HG02798 (cell line): ENCODE data around the gene STARD3.

Experiments
- ATAC-seq: cut with Tn5 transposase; IDR thresholded peaks from one replicate; pipeline ENCODE4 v1.9.1; 2021; ENCODE audit warnings: mild to moderate bottlenecking; ENCODE audit not compliant: unreplicated experiment, poor library complexity

STARD3 gene

DNA sequence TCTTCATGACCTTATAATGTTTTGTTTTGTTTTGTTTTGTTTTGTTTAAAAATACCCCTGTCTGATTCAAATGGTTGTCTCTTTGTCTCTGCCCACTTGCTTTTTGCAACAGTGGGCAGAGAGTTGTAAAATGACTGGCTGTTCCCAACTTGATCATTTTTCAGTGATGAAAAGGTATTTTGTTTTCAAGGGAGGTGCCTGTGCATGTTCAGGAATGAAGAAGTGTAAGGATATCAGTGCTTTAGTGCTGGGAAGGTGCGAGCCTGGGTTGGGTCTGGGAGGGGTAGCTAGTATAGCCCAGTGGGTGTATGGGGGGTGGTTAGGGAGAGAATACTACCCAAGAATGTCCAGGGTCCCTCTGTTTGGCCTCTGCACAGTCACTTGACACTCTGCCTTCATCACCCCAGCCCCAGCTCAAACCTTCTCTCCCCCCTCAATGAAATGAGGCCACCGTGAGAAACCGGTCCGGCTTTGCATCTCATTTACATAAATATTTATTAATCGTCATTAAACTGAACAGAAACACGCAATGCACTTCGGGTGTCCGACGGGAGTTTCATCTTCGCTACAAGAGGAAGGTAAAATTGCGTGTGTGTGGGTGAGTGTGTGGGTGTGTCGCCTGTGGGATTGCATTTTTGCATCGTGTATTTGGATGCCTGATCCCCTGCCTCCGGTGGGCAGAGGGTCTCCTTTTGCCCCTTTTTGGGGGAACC is 33.5 kb upstream of the STARD3 start:
- no peak for ATAC-seq

DNA sequence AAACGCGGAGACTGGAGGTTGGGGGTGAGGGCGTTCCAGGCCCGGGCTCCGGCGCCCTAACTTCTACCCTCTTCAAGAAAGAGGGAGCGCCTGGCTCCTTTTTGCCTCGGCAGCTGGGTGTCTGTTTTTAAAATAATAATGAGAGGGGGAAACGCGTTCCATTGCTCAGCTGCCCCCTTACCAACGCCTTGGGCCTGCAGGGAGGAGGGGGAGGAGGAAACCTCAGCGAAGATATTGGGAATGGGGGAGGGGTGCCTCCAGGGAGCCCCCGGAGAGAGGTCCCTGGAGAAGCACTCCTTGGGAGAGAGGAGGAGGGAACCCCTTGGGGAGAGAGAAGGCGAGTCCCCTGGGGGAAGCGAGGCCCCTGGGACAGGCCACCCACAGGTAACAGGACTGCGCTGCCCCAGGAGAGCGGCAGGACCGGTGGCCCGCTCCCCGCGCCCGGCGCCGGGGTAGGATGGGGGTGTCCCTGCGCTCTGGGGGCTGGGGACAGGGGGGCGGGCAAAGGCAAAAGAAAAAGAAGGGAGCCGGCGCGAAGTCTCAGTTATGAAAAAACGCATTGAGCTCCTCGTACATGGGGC is 31.9 kb upstream of the STARD3 start:
- no peak for ATAC-seq

DNA sequence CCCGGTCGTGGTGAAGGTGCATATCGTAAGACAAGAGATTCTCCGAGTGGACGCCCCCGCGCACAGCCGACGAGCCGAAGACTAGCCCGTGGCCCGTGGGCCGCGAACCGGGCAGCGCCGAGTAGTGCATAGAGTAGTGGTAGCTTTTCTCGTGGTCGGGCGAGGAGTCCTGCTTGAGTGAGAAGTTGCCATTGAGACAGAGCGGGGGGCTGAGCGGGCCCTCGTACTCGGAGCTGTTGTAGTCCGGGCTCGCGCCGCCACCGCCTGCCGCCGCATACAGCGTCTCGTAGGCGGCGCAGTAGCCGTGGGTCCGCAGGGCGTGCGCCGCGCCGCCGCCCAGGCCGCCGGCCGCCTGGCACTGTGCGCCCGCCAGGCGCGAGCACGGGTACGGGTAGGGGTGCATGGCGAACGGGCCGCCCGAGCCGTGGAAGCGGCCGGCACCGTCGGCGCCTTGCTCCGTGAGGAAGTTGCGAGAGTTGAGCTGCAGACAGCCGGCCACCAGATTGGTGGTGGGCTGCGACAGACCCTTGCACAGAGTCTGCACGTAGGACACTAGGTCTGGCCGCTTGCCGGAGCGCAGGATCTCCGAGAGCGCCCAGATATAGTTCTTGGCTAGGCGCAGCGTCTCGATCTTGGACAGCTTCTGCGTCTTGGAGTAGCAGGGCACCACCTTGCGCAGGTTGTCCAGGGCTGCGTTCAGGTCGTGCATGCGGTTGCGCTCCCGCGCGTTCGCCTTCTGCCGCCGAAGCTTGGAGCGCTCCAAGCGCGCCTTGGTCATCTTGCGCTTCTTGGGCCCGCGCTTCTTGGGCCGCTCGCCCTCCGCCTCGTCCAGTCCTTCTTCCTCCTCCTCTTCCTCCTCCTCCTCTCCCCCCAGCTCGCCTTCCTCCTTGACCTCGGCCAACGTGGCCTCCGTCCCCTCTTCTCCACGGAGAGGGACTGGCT is 31.2 kb upstream of the STARD3 start:
- ATAC-seq, result no peak

DNA sequence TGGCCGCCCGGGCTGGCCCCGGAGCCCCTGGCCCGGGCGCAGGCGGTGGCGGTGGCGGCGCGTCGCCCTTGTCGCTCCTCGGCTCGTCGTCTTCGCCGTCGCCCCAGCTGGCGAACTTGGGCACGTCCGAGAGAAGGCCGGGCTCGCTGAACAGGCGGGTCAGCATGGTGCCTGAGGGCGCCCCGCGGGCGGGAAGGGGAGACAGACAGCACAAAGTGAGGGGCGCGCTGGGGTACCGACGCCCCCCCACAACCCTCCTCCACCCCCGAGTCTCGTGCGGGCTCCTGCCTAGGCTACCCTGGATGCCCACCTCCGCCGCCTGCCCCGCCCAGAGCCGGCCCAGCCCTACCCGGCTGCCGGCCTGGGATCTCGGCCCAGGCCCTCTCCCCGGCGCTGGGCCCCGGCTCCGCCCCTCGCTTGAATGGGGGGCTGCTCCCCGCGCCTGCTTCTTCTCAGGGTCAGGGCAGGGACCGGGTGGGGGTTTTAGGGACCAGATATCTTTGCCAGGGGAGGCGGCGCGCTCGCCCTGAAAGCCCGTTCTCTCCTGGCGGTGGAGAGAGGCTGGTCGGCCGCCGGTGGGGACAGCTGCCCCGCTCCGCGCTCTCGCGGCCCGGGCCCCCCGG is 30.4 kb upstream of the STARD3 start:
- ATAC-seq, result no peak

DNA sequence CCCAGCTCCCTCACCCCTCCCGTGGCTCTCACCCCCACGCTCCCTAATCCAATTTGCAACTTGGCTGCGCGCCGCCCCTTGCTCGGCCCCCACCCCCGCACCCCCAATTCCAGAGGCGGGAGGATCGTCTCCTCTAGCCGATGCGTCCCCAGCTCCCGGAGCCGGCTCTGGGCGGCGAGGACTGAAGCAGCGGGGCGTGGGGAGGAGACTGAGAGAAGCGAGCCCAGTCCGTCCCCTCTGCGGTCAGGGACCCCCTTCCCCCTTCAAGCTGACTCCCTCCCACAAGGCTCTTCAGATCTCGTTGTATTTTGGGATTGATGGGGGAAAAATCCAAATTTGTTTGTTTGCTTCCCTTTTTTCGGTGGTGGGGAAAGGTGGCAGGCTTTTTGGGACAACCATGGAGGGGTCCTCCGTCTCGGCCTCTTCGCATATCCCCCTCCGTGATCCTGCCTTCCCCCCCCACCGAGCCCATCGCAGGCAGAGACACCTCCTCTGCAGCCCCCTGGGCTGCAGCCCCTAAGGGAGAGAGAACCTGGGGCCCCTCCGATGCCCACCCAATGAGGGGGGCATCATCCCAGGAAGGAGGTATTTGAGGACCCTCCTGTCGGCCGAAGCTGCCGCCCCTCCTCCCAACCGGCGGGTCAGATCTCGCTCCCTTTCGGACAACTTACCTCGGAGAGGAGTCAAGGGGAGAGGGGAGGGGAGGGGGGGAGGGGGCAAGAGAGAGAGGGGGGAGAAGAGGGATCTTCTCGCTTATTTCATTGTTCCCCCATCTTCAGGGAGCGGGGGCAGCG is 29.7 kb upstream of the STARD3 start:
- ATAC-seq, result no peak

DNA sequence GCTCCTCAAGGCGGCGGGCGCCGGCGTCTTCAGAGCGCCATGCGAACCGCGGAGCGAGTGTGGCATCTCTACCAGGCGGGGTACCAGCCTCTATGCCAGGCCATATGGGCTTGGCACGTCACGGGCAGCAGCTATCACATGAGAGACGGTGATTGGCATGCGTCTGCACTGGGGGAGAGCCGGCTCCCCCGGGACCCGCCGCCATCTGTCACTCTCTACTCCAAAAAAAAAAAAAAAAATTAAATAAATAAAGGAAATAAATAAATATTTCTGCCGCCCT is 29.2 kb upstream of the STARD3 start, which contains the start of gene NEUROD2:
Gene NEUROD2 (minus strand): TSS at position 70 of the 280 bp plus-strand sequence. CDS start 1,321 bp downstream, outside the sequence.
- ATAC-seq, result no peak

DNA sequence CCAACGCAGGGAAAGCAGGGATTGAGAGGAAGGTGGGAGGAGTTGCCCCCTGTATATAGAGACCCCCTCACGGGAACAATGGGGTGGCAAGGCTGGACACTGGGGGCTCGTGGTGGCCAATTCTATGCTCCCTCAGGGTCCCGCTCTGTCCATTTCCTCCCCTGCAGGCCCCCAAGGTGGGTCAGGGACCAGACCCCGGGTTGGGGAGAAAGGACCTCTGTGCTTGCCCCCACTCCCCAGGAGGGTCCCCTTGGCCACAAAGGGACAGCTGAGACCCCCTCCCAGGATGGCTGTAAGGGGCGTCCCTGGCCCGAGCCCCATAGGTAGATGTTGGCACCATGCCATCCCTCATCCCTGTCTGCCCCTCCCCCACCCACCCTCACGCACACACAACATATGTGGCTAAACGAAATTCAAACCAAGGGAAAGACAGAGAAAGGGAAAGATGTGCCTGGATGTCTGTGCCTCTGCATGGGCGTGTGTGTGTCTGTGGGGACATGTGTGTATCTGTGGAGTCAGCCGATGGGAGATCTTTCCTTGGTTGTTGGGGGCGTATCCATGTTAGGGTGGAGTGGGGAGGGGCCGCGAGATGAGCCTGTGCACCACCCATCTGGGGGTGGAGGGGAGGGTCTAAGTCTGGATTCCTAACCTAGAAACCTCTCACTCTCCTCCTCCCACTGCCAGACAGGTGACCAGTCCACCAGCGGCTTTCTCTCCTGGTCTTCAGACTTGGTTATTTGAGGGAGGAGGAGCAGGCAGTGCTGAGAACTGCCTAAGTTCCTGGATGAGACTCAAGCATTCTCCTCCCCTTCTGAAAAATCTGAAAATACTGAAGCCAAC is 28.6 kb upstream of the STARD3 start:
- ATAC-seq, result no peak

DNA sequence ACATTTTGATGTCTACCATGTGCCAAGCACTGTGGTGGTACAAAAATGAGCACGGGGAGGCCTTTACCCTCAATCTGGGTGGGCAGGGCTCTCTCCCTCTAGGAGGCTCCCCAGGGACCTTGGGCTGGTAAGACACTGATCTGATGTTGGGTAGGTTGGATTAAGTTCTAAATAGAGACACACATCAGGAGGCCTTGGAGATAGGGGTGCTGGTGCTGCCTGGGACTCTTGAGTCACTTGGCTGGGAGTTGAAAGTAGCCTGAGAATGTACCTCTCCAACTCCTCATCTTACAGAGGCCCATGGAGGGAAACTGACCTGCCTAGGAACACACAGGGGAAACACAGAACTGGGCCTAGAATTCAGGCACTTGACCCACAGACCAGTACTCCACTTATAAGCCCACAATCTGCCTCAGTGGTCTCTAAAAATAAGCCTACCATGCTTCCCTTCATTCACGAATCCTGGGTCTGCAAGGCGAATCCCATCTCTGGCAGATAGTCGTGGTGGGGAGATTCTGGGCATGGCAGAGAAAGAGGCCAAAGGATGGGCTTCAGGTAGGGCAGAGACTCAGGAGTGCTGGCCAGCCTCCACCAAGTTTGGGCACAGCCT is 27.4 kb upstream of the STARD3 start:
- no peak for ATAC-seq

DNA sequence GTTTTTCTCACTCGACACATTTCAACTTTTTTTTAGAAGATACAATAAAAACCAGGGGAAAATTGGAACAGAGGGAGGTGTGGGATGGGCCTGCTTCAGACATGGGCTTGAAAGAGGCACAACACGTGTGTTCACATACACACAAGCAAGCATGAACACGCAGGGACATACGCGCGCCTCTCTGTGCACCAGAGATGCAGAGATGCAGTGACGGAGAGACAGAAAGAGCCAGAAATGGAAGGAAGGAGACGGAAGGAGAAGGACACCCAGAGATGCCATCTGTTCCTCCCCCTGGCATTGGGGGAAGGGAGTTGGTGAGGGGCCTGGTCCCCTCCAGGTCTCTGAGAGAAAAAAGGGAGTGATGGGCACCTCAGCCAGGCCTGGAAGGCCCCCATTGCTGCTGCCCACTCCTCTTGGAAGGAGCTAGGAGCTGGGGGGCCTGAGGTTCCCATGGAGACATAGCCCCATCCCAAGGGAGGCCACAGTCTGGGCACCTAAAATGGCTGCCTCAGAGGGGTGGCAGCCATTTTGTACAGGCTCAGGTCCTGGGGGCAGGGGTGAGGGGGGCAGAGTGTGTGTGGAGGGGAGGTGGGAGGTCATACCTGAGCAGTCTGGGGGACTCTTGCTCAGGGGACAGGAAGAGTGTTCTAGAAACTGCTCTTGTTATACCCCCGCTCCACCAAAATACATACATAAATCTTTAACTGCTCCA is 25.4 kb upstream of the STARD3 start:
- ATAC-seq, result no peak

DNA sequence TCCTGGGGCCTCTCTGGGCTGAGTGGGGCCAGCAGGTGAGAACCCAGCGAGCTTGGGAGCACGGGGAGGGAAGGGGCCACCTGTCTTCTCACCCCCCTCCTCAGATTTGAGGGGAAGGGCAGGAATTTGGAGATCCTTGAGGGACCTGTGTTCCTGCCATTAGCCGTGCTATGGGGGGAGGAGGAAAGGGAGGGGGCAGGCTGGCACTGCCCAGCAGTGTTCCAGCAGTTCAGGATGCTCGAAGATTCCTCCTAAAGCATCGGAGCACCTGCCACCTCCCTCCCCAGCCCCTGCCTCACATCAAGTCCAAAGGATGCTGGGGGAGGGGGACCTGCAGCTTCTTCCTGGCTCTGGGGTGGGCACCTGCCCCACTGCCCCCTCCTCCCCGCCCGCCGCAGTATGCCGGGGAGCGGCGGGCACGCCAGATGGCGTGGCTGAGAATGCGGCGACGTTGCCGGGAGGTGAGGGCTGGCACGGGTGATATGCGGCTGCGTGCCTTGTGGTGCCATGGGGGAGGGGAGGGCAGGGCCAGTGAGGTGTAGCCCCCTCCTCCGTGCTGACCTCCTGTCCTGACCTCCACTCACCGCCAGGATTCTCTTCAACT is 24.6 kb upstream of the STARD3 start:
- ATAC-seq, result no peak

DNA sequence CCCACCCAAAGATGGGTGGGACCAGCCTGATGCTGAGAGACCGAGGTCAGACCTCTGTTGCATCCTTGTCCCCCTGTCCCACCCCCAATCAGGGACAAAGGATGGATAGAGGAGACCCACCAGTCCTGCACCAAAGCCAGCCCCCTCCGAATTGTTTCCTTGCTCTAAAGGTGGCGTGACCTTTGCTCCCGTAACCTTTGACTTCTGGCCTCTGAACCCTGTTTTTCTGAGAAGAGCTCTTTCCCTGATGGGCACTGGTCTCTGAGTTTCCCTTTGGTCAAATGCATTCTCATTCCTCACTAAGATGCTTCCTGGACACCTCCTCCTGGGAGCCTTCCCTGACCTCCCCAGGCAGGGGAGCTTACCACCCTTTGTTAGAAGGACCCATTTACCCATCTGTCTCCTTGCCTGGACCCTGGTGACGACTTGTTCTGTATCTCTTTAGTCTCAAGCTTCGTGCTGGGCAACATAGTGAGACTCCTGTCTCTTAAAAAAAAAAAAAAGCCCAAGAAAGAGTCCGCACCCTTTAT is 23.9 kb upstream of the STARD3 start:
- ATAC-seq, result no peak

DNA sequence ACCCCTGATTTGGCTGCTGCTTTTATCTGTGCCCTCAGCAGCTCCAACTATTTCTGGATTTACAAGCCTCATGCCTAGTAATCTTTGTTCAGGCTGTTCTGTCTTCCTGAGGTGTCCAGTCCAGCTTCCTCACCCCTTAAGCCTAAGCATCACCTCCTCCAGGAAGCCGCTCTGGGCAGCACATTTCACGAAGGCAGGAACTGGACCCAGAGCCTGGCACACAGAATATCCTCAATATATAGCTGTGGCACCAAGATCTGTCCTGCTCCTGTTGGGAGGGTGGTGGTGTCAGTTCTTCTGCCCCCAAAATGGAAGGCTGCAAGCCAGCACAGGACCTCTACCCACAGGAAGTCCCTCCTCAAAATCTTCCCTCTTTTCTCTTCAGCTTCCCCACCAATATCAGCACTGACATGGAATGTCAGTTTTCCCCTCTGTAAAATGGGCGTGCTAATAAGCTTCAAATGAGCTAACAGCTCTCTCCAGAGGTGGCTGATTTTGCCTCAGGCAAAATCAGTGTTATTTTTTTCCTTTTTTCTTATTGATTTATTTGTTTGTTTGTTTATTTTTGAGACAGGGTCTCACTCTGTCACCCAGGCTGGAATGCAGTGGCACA is 22.3 kb upstream of the STARD3 start:
- ATAC-seq, result no peak

DNA sequence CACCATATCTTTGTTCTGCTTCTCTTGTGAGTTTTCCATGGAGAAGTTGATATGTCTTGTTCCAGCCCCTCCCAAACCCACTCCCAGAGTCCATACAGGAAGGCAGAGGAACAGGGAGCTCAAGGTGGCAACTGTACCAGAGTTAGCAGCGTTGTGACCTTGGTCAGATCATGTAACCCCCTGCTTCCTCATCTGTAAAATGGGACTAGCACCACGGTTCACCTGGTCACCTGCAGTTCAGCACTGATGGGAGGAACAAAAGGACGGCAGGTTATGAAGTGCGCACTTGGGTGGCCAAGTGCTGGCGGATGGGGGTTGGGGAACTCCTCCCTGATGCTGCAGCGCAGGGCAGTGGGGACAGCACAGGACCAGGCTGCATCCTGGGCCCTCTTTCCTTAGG is 21.5 kb upstream of the STARD3 start:
- ATAC-seq, result no peak

DNA sequence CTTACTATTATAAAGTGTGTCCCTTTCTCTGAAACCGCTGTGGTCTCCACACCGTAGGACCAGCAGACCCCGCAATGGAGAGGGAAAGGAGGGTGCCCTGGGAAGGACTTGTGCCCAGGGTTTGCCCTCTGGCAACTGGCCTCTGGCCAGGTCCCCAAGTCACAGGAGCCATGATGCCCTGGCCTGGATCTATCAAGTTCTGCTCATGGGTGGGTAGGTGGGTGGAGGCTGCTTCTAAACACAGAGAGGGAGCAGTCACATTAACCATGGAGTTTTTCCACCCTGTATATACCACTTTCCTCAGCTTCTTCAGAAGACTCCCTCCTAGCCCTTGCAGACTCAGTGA is 19.9 kb upstream of the STARD3 start:
- ATAC-seq, result no peak

DNA sequence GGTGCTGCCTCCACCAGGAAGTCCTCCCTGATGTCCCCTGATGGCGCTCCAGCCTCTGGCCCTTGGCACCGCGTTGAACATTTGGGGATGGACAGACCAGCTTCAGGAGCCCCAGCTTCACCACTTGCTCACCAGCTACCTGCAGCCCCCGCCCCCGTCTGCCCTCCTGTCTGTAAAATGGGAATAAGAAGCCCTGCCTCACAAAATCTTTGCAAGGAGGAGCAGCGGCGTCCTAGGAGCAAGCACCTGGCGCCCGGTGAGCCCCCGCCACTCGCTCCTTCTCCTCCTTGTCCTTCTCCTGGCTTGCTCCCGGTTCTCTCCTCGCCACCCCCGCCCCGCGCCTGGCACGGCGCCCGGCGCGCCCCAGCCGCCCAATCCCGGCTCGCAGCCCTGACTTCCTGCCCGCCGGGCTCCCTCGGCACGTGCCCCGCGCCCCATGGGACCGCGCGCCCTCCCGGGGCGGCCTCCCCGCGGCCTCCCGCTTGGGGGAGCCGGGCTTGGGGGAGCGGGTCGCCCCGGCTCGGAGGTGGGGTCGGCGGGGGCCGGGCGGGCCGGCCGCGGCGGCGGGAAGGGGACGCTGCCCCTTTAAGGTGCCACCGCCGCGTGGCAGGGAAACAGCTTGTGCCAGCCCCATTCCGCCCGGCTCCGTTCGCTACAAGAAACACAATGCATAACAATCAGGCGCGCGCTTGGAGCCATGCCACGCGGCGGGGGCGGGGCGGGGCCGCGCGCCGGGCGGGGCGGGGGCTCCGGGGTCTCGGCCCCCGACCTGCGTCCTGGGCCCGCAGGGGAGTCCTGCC is 19.3 kb upstream of the STARD3 start:
- ATAC-seq, result no peak

DNA sequence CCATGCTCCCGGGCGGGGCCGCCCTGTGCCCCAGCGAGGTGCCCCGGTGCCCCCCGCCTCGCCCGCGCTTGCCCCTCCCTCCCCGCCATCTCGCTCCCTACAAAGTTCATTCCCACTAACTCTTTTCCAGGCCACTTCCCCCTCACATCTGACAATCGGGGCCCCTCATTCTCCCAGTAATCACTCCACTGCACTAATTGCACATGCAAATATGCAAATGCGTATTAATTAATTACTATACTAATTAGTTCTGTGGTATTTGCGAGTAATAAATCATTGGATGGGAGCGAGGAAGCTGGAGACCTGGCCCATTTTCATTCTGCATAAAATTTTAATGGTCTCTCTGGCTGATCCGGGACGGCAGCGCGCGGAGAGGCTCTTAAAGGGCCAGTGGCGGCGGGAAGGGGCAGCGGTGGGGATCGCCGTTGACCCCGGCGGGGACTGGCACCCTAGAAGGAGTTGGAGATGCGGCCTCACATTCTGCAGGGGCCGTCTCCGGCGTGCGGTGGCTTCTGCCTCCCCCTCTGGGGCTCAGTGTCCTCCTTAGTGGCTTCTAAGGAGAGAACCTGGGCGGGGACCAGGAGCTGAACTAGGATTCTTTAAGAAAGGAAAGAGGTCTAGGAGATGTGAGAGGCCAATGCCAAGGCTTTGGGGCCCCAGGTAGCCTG is 18.6 kb upstream of the STARD3 start:
- ATAC-seq, result no peak
